HG03039 (cell line): Measurements from ENCODE around the gene TPRG1.

Experiments used
- ATAC-seq: cut with Tn5 transposase; IDR thresholded peaks from one replicate; pipeline ENCODE4 v1.9.1; 2021; ENCODE audit warnings: mild to moderate bottlenecking, moderate library complexity; ENCODE audit not compliant: unreplicated experiment

TPRG1 gene

DNA sequence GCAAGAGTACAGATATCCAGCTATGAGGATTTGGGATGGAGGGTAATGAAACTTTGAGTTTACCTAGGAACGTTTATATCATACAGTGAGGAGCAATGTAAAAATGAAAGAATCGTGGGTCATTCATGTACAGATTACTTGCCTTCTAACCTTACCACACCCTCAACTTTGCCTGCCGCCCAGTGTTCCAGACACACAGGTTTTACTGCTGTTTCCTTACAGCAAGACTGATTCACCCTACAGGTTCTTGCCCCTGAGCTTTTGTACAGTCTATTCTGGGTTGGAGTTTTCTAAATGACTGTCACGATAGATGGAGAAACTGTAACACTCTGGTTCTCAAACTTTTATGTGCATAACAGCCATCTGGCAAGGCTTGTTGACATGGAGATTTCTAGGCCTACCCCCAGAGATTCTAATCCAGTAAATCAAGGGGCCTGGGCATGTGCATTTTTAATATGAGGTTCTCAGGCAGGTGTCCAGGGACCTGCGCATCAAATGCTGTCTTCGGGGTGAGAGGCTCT, 6.6 kb upstream of the TPRG1 start:
- ATAC-seq: no peak

GRCh38 chr3:189166321-189166720, 5.5 kb upstream of the TPRG1 start:
- ATAC-seq: no peak

GRCh38 chr3:189167027-189167766, 4.6 kb upstream of the TPRG1 start:
- ATAC-seq: no peak

- no peak for ATAC-seq
Observed at GRCh38 chr3:189168711-189169110, 3.1 kb upstream of the TPRG1 start.

GRCh38 chr3:189169728-189170127, 2.0 kb upstream of the TPRG1 start:
- no peak for ATAC-seq

DNA sequence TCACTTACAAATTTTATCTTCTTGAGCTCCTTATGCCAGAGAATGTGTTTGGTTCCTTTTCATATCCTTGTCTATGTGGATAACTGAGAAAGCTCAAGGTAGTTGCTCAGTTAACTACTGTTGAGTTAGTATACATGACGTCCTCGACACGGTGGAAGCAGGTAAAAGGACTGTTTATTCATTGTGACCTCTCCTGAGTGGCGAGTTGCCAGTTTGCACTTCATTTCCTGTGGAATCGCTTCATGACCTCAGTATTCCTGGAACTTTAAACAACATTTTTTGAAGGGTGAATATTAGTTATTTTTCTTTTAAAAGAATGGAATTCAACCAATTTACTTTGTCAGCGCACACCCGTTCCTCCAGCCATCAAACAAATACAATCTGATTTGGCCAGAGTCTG, 1.2 kb upstream of the TPRG1 start:
- no peak for ATAC-seq

DNA sequence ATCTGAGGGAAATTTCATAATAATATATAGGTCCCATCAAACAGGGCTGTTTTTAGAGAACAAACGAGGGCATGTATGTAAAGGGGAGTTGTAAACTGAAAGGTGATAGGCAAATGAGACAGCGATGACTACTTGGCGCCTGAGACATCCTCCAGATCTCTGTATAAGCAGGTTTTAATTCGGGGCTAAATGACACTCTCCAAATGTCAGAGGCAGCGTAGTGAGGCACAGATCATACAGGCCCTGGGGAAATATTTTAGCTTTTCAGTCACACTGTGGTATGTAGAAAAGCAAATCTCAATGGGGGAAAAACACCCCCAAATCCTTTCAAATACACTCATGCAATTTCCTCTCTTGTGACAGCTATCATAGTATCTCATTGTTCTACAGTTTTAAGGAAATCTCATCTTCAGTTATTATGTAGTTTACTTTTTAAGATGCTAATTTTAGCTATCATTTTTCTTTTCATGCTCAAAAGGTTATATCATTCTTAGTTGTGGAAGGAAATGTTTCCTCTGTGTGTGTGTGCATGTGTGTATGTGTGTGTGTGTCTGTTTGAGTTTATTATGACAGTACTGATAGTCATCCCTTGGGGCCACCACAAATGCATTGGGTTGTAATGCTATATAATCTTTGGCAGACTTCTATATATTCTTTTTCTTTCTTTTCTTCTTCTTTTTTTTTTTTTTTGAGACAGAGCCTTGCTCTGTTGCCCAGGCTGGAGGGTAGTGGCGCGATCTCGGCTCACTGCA, 1.1 kb downstream of the TPRG1 start:
- ATAC-seq: no peak

DNA sequence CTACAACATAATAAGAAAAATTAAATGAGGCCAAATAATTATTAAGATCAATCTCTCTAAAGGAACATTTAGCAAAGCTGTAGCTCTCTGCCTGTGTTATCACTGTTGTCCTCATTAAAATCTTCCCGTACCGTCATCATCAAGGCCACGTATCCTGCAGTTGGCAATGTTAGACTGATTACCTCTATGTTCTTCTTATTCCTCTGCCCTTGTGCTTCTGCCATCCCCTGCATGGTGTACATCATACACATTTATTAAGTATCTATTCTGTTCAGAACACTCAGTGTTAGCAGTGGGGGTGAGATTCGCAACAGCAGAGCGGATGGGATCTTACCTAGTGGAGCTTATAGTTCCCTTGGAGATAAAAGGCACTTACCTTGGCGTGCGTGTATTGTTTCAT, 12.8 kb downstream of the TPRG1 start:
- ATAC-seq: no peak

DNA sequence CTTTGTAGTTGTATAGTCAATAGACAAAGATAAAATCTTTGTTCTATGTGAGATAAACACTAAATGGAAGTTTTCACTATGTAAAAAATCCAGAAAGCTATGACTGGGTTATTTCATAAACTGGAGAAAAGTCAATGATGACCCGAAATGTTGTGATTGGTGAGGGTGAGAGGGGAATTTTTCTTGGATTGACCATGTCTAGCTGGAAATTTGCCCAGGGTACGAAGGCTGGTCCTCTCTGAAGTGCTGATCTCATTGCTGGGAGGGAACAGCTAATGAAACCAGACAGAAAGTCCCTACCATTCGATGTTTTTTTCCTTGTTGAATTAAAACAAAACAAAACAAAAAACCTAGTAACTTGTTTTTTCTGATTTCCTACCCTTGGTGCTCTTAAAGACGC, 14.3 kb downstream of the TPRG1 start:
- no peak for ATAC-seq

- no peak for ATAC-seq
Observed at GRCh38 chr3:189188466-189188865, 16.7 kb downstream of the TPRG1 start.

DNA sequence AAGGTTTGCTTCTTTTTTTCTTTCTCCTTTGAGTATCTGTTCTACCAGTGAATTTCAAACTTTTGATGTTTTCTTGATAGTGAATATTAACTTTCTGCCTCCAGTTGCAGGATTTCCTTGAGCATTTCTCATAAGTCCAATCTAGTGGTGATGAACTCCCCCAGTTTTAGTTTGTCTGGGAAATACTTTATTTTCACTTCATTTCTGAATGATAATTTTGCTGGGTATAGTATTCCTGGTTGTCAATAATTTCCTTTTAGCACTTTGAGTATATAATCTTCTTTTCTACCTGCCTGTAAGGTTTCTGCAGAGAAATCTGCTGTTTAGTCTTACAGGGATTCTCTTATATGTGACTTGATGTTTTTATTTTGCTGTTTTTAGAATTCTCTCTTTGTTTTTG, 21.0 kb downstream of the TPRG1 start:
- no peak for ATAC-seq

GRCh38 chr3:189195302-189195701, 23.5 kb downstream of the TPRG1 start:
- no peak for ATAC-seq

- no peak for ATAC-seq
Observed at GRCh38 chr3:189202106-189202505, 30.3 kb downstream of the TPRG1 start.

DNA sequence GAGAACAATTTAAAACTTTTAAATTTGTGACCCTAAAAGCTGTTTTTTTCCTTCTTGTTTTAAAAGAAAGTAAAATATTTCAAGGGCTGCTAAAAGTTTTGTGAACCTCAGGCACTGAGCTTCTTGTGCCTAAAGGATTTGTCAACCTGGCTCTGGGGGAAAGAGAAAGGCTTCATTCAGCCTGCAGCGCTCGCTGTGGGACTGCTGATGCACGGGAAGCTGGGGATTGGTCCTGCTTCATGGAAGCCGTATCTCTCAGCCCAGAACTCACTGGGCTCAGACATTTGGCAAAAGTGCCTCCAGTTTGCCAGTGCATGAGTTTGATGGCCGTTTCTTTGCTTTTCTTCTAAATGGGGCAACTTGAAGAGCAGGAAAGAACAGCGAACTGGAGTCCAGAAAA, 30.8 kb downstream of the TPRG1 start:
- ATAC-seq: no peak

GRCh38 chr3:189204167-189204866, 32.5 kb downstream of the TPRG1 start:
- no peak for ATAC-seq

DNA sequence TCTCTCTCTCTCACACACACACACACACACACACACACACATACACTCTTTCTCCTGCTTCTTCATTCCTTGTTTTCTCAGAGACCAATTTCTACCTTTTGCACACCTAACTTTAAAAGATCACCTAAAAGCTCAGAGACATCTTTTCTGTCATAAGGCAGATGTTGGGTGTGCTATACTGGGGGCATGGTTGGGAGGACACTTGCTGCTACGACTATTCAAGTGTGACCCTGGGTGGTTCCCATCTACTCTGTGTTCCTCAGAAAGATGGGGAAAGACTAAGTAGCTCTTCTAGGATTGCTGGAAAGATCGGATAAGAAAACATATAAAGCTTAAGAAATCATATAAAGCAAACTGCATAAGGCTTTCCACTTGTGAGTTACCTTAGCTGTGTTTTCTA, 33.2 kb downstream of the TPRG1 start:
- no peak for ATAC-seq

- ATAC-seq: no peak
Observed at GRCh38 chr3:189210251-189210770, 38.5 kb downstream of the TPRG1 start.

GRCh38 chr3:189212681-189213080, 40.9 kb downstream of the TPRG1 start:
- no peak for ATAC-seq

DNA sequence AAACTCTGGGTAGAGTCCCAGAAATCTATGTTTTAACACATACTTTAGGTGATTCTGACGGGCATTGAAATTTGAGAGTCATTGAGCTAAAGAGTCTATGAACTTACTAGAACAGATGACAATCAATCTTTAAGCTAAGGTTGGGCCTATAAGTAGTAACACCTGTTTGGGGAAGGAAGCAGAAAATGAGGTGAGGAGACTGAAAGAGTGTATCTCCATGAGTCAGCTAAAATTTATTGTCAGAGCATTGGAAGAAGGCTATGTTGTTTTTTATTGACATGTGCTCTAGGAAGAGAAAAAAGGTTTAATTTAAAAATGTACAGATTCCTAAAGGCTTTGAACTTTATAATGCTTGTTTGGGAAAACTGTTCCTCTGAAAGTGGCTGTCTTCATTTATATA, 42.9 kb downstream of the TPRG1 start:
- no peak for ATAC-seq

GRCh38 chr3:189222927-189223636, 51.3 kb downstream of the TPRG1 start:
- no peak for ATAC-seq

DNA sequence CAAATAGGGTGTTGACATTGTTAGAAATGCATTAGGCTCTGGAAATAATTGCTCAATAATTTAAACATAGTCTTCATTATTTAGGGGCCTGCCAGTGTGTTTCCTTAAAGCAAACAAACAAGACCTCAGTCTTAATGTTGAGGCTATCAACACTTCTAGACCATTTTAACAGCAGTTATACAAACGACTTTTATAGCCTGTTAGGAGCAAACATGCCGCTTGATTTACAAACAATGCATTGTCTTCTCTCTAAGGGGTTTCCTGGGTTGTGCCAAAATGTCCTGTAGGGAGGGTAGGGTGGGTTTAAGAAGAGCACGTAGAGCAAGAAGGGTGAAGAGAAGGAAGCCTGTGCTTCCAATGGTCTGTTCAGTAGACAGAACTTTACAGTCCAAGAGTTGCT, 53.7 kb downstream of the TPRG1 start:
- ATAC-seq: no peak
